Ovary (tissue), 3 donors: ENCODE results near the gene SET.
"Not testable (repeated sequence)": the region's sequence is repeated elsewhere in the genome, so short reads cannot be mapped to it uniquely, and the experiment has no call there.

Experiments used
- EP300 ChIP-seq: sonication (generic); formaldehyde crosslinking; IDR thresholded peaks from one replicate; pipeline ENCODE4 v1.6.1; 2017; ENCODE audit warnings: antibody characterized with exemption
- TF ChIP-seq, protein P1 (sequence below), 3 donors: fragments of 450-650 bp in 2 of 3; fragments of 200-600 bp in 1 of 3; IDR thresholded peaks; one replicate each; pipeline versions ENCODE4 v1.5.1 to v1.8.0; 2016 to 2022; ENCODE audit warnings: antibody characterized with exemption in 3 of 3, mild to moderate bottlenecking in 1 of 3
- donor health status: DM: no; HTN: no; CAD: no.

DNA sequence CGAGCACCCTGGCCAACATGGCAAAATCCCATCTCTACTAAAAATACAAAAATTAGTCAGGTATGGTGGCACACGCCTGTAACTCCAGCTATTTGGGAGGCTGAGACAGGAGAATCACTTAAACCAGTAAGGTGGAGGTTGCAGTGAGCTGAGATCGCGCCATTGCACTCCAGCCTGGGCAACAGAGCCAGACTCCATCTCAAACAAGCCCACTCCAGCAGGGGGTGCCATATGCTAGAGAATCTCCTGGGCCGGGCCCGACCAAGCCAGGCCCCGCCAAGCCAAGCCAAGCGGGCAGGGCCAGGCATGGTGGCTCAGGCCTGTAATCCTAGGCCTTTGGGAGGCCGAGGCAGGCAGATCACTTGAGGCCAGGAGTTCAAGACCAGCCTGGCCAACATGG is 40.8 kb upstream of the SET start:
- TF ChIP-seq, protein P1, sequence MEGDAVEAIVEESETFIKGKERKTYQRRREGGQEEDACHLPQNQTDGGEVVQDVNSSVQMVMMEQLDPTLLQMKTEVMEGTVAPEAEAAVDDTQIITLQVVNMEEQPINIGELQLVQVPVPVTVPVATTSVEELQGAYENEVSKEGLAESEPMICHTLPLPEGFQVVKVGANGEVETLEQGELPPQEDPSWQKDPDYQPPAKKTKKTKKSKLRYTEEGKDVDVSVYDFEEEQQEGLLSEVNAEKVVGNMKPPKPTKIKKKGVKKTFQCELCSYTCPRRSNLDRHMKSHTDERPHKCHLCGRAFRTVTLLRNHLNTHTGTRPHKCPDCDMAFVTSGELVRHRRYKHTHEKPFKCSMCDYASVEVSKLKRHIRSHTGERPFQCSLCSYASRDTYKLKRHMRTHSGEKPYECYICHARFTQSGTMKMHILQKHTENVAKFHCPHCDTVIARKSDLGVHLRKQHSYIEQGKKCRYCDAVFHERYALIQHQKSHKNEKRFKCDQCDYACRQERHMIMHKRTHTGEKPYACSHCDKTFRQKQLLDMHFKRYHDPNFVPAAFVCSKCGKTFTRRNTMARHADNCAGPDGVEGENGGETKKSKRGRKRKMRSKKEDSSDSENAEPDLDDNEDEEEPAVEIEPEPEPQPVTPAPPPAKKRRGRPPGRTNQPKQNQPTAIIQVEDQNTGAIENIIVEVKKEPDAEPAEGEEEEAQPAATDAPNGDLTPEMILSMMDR (IDR thresholded peaks at IDR 0.05): not testable (repeated sequence)
- TF ChIP-seq EP300: not testable (repeated sequence)
